ENCODE measurements around the gene GTPBP4. TPM values are rescaled to one million over a fixed set of nuclear protein-coding genes. Genes with fewer than 3 reads are reported as not detected.

GTPBP4 gene
- total and polyA plus RNA-seq, 2 of the 8 experiments (the other 6 are each of a cell fraction or from before 2014, with no cell fraction given), result 16.9 to 98.1 TPM

DNA sequence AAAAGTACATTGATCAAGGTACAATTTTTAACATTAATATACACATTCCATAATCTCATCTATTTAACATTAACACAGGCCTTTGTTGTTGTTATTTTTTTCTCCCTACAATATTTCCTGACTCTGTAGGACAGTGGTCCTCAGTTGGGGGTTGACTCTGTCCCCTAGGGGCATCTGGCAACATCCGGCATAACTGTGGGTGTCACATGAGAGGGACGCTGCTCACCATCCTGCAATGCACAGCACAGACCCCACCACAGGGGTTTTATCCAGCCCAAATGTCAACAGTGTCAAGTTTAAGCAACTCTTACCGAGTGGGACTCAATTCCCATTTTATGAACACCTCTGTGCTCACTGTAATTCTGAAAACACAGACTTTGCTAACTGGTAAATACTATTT lies 51.9 kb downstream of the GTPBP4 start (continued):
- TF ChIP-seq, protein P1, sequence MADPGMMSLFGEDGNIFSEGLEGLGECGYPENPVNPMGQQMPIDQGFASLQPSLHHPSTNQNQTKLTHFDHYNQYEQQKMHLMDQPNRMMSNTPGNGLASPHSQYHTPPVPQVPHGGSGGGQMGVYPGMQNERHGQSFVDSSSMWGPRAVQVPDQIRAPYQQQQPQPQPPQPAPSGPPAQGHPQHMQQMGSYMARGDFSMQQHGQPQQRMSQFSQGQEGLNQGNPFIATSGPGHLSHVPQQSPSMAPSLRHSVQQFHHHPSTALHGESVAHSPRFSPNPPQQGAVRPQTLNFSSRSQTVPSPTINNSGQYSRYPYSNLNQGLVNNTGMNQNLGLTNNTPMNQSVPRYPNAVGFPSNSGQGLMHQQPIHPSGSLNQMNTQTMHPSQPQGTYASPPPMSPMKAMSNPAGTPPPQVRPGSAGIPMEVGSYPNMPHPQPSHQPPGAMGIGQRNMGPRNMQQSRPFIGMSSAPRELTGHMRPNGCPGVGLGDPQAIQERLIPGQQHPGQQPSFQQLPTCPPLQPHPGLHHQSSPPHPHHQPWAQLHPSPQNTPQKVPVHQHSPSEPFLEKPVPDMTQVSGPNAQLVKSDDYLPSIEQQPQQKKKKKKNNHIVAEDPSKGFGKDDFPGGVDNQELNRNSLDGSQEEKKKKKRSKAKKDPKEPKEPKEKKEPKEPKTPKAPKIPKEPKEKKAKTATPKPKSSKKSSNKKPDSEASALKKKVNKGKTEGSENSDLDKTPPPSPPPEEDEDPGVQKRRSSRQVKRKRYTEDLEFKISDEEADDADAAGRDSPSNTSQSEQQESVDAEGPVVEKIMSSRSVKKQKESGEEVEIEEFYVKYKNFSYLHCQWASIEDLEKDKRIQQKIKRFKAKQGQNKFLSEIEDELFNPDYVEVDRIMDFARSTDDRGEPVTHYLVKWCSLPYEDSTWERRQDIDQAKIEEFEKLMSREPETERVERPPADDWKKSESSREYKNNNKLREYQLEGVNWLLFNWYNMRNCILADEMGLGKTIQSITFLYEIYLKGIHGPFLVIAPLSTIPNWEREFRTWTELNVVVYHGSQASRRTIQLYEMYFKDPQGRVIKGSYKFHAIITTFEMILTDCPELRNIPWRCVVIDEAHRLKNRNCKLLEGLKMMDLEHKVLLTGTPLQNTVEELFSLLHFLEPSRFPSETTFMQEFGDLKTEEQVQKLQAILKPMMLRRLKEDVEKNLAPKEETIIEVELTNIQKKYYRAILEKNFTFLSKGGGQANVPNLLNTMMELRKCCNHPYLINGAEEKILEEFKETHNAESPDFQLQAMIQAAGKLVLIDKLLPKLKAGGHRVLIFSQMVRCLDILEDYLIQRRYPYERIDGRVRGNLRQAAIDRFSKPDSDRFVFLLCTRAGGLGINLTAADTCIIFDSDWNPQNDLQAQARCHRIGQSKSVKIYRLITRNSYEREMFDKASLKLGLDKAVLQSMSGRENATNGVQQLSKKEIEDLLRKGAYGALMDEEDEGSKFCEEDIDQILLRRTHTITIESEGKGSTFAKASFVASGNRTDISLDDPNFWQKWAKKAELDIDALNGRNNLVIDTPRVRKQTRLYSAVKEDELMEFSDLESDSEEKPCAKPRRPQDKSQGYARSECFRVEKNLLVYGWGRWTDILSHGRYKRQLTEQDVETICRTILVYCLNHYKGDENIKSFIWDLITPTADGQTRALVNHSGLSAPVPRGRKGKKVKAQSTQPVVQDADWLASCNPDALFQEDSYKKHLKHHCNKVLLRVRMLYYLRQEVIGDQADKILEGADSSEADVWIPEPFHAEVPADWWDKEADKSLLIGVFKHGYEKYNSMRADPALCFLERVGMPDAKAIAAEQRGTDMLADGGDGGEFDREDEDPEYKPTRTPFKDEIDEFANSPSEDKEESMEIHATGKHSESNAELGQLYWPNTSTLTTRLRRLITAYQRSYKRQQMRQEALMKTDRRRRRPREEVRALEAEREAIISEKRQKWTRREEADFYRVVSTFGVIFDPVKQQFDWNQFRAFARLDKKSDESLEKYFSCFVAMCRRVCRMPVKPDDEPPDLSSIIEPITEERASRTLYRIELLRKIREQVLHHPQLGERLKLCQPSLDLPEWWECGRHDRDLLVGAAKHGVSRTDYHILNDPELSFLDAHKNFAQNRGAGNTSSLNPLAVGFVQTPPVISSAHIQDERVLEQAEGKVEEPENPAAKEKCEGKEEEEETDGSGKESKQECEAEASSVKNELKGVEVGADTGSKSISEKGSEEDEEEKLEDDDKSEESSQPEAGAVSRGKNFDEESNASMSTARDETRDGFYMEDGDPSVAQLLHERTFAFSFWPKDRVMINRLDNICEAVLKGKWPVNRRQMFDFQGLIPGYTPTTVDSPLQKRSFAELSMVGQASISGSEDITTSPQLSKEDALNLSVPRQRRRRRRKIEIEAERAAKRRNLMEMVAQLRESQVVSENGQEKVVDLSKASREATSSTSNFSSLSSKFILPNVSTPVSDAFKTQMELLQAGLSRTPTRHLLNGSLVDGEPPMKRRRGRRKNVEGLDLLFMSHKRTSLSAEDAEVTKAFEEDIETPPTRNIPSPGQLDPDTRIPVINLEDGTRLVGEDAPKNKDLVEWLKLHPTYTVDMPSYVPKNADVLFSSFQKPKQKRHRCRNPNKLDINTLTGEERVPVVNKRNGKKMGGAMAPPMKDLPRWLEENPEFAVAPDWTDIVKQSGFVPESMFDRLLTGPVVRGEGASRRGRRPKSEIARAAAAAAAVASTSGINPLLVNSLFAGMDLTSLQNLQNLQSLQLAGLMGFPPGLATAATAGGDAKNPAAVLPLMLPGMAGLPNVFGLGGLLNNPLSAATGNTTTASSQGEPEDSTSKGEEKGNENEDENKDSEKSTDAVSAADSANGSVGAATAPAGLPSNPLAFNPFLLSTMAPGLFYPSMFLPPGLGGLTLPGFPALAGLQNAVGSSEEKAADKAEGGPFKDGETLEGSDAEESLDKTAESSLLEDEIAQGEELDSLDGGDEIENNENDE (IDR thresholded peaks at IDR 0.05; ENCODE audit: insufficient replicate concordance, low read length), result no peak
- TF ChIP-seq BCL11A (IDR thresholded peaks at IDR 0.05; ENCODE audit: low read depth in 2 of 2, low read length in 2 of 2), result no peak
- TF ChIP-seq SUZ12 (IDR thresholded peaks at IDR 0.05; ENCODE audit: low read length), result no peak
- no peak for TF ChIP-seq PHF8 (conservative IDR thresholded peaks at IDR 0.05; ENCODE audit: low read depth, low read length)
- TF ChIP-seq RXRA (IDR thresholded peaks at IDR 0.05; ENCODE audit: insufficient read depth, low read depth, low read length), result no peak
- TF ChIP-seq SAP30 (IDR thresholded peaks at IDR 0.05; ENCODE audit: insufficient read depth, insufficient replicate concordance, low read length), result no peak
- no peak for TF ChIP-seq CHD2 (IDR thresholded peaks at IDR 0.05; ENCODE audit: low read length)
- no peak for TF ChIP-seq HDAC6 (IDR thresholded peaks at IDR 0.05; ENCODE audit: low read depth, low read length)
- TF ChIP-seq FOSL1 (IDR thresholded peaks at IDR 0.05; ENCODE audit: insufficient read depth, low read depth, low read length), result no peak

Measured in H1 (cell line).